Middle frontal gyrus (tissue), 1 donor: ENCODE measurements around the gene ZMYND11.
"Not testable (repeated sequence)": the region's sequence is repeated elsewhere in the genome, so short reads cannot be mapped to it uniquely, and the experiment has no call there.

Source experiments
- DNase-seq: peaks from one replicate; pipeline ENCODE4 v3.0.0-alpha.2; 2015; ENCODE audit warnings: low spot score; ENCODE audit errors: extremely low spot score

Gene ZMYND11

GRCh38 chr10:279655-280054, 144.4 kb downstream of the ZMYND11 start:
- DNase-seq, result no peak

- DNase-seq, result no peak
Observed at GRCh38 chr10:282294-283139, 147.3 kb downstream of the ZMYND11 start.

GRCh38 chr10:283140-283479, 147.9 kb downstream of the ZMYND11 start:
- DNase-seq, result no peak

- DNase-seq, result no peak
Observed at GRCh38 chr10:283916-284356, 148.7 kb downstream of the ZMYND11 start.

- DNase-seq, result no peak
Observed at GRCh38 chr10:285216-285615, 150.0 kb downstream of the ZMYND11 start.

GRCh38 chr10:287026-287709, 151.9 kb downstream of the ZMYND11 start:
- DNase-seq, result no peak

- no peak for DNase-seq
Observed at GRCh38 chr10:287814-288213, 152.6 kb downstream of the ZMYND11 start.

GRCh38 chr10:288316-289200, 153.3 kb downstream of the ZMYND11 start:
- DNase-seq, result no peak

- DNase-seq, result no peak
Observed at GRCh38 chr10:289581-289980, 154.3 kb downstream of the ZMYND11 start.

- no peak for DNase-seq
Observed at GRCh38 chr10:290026-290725, 154.9 kb downstream of the ZMYND11 start.

- no peak for DNase-seq
Observed at GRCh38 chr10:293636-294035, 158.4 kb downstream of the ZMYND11 start.

GRCh38 chr10:297567-297966, 162.3 kb downstream of the ZMYND11 start:
- DNase-seq, result no peak

GRCh38 chr10:298033-298432, 162.8 kb downstream of the ZMYND11 start:
- DNase-seq, result no peak

- DNase-seq, result no peak
Observed at GRCh38 chr10:299512-299911, 164.3 kb downstream of the ZMYND11 start.

GRCh38 chr10:299969-300368, 164.7 kb downstream of the ZMYND11 start:
- DNase-seq, result no peak

- not testable (repeated sequence) for DNase-seq
Observed at GRCh38 chr10:300580-300979, 165.3 kb downstream of the ZMYND11 start.

GRCh38 chr10:301536-301935, 166.3 kb downstream of the ZMYND11 start:
- no peak for DNase-seq
